Ascending aorta (tissue), 2 donors: ENCODE data around the gene UGT1A10. TPM values are rescaled to one million over a fixed set of nuclear protein-coding genes. Genes with fewer than 3 reads are reported as not detected.

Source experiments
- DNase-seq, 2 donors: peaks; one replicate each; pipeline ENCODE4 v3.0.0-alpha.2; 2019; ENCODE audit warnings: low spot score in 2 of 2
- H3K27ac ChIP-seq, 2 donors: fragments of 200-600 bp; sonication (generic); one replicate each; pipeline ENCODE4 v1.5.1; 2016 to 2017; ENCODE audit warnings: mild to moderate bottlenecking in 1 of 2
- H3K27me3 ChIP-seq: fragments of 200-600 bp; sonication (generic); one replicate; pipeline ENCODE4 v1.5.1; 2017
- H3K36me3 ChIP-seq, 2 donors: fragments of 200-600 bp; sonication (generic); one replicate each; pipeline ENCODE4 v1.5.1; 2016
- H3K4me1 ChIP-seq, 2 donors: fragments of 200-600 bp; sonication (generic); one replicate each; pipeline ENCODE4 v1.5.1; 2016 to 2017; ENCODE audit warnings: mild to moderate bottlenecking in 1 of 2
- H3K4me3 ChIP-seq, 2 donors: fragments of 200-600 bp; sonication (generic); one replicate each; pipeline ENCODE4 v1.5.1; 2016 to 2017; ENCODE audit warnings: mild to moderate bottlenecking in 1 of 2
- H3K9me3 ChIP-seq, 2 donors: fragments of 200-600 bp; sonication (generic); one replicate each; pipeline ENCODE4 v1.5.1; 2016
- intact Hi-C: fragments of 100-400 bp; cut with DNase I; formaldehyde crosslinking; loops from one replicate; pipeline ENCODE4 v1.15.1; 2023
- total RNA-seq: library from RNA; depleted of rRNA; stranded (reverse); fragments of >200 nt; gene quantifications from one replicate; pipeline ENCODE4 v1.1.0, GENCODE V29; 2016
- TF ChIP-seq, protein P1 (sequence below), 3 experiments: fragments of 200-600 bp in 2 of 3; fragments of 450-650 bp in 1 of 3; sonication (generic) in 2 of 3; IDR thresholded peaks; one replicate each; pipeline ENCODE4 v1.5.1; 2016 to 2019; ENCODE audit warnings: antibody characterized with exemption in 3 of 3, mild to moderate bottlenecking in 1 of 3, moderate library complexity in 1 of 3

UGT1A10 gene
- total RNA-seq, 1 donor from 2014 or later = not detected

DNA sequence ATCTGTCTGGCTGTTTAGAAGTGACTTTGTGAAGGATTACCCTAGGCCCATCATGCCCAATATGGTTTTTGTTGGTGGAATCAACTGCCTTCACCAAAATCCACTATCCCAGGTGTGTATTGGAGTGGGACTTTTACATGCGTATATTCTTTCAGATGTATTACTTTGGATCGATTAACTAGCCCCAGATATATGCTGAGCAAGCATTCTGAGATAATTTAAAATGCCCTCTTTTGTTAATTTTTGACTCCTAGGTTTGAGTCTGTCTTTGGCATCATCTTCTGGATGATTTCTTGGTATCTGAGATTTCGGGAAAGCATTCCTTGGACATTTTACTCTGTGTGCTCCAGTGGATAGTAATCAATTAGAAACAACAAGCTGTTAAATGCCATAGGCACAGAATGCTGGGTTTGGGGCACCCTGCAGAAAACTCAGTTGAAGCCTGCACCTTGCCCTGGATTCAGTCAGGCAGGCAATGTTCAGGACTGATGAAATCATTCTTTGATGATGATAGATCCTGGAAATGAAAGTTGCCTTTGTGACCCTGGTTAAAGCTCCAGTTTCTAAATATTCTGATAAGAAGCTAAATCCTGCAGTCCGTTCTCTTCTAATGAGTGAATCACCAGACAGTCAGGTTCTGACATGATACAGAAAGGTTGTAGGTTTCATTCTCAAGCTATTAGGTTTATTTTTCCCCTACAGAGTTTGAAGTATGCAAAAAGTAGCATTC lies 125.0 kb downstream of the UGT1A10 start:
- TF ChIP-seq, protein P1, sequence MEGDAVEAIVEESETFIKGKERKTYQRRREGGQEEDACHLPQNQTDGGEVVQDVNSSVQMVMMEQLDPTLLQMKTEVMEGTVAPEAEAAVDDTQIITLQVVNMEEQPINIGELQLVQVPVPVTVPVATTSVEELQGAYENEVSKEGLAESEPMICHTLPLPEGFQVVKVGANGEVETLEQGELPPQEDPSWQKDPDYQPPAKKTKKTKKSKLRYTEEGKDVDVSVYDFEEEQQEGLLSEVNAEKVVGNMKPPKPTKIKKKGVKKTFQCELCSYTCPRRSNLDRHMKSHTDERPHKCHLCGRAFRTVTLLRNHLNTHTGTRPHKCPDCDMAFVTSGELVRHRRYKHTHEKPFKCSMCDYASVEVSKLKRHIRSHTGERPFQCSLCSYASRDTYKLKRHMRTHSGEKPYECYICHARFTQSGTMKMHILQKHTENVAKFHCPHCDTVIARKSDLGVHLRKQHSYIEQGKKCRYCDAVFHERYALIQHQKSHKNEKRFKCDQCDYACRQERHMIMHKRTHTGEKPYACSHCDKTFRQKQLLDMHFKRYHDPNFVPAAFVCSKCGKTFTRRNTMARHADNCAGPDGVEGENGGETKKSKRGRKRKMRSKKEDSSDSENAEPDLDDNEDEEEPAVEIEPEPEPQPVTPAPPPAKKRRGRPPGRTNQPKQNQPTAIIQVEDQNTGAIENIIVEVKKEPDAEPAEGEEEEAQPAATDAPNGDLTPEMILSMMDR (IDR thresholded peaks at IDR 0.05) = no peak
- Histone ChIP-seq H3K36me3 (no peaks in the 10 kb centered on the region), H3K4me1 (no peaks in the 10 kb centered on the region), H3K9me3 (no peaks in the 10 kb centered on the region), H3K27ac (no peak overlapping the region), H3K27me3 (no peaks in the 10 kb centered on the region), H3K4me3 (no peak overlapping the region)
- DNase-seq = no peak
- intact Hi-C loops = no loop called here

DNA sequence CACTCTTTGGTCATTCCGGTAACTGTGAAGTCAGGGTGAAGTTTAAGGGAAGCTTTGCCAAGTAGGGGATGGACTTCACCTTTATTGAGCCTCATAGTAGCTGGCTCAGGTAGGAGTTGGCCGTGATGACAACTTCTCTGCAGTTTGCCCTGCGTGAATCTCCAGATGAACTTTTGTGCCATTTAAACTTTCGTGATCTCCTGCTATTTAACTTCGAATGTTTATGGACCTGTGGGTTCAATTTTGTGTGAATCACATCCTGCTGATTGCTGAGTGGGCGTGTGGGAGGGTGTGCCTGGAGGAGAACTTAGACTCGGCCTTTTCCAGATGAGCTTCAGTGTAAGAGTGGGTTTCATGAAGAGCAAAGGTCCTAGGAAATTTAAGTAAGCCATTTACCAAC lies 128.0 kb downstream of the UGT1A10 start:
- intact Hi-C loops = no loop called here
- TF ChIP-seq, protein P1 (IDR thresholded peaks at IDR 0.05) = no peak

DNA sequence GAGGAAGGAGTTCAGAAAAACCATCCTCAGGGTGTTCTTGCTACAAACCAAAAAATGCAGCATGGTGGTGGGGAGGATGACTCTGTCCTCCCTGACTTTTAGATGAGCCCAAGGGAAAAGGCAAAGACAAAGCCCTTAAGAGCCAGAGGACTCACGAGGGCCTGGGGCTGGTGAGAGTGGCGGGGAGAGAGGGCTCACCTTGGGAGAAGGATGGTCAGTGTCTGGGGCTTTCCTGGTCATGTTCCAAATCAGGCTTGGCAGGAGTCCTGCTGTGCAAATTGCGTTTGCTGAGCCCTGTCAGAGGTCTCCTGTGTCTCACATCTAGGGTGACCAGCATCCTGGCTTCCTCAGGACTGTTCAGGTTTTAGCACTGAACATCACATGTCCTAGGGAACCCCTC lies 128.5 kb downstream of the UGT1A10 start:
- Histone ChIP-seq H3K27me3 (no peaks in the 10 kb centered on the region), H3K4me3 (no peak overlapping the region), H3K9me3 (no peaks in the 10 kb centered on the region), H3K4me1 (no peaks in the 10 kb centered on the region), H3K27ac (no peak overlapping the region), H3K36me3 (no peaks in the 10 kb centered on the region)
- intact Hi-C loops = no loop called here
- TF ChIP-seq, protein P1 (IDR thresholded peaks at IDR 0.05) = no peak
- DNase-seq = no peak

More for the DNA sequence above, 128.0 kb downstream of the UGT1A10 start:
- Histone ChIP-seq H3K4me3 (no peak overlapping the region), H3K27ac (no peak overlapping the region), H3K27me3 (no peaks in the 10 kb centered on the region), H3K36me3 (no peaks in the 10 kb centered on the region), H3K9me3 (no peaks in the 10 kb centered on the region), H3K4me1 (no peaks in the 10 kb centered on the region)
- DNase-seq = no peak

DNA sequence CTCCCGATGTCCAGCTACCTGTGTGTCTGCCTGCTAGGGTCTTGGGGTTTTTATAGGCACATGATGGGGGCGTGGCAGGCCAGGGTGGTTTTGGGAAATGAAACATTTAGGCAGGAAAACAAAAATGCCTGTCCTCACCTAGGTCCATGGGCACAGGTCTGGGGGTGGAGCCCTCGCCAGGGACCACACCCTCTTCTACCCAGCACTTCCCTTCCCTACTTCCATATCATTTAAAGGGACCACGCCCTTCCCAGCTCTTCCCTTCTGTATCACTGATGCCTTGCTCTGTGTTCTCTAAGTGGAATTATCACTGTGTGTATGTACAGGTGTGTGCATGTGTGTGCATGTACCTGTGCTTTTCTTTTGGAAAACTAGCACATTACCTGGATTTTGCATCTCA lies 130.2 kb downstream of the UGT1A10 start:
- TF ChIP-seq, protein P1 (IDR thresholded peaks at IDR 0.05) = no peak
- DNase-seq = no peak
- intact Hi-C loops = no loop called here
- Histone ChIP-seq H3K27ac (no peak overlapping the region), H3K27me3 (no peaks in the 10 kb centered on the region), H3K36me3 (no peaks in the 10 kb centered on the region), H3K9me3 (no peaks in the 10 kb centered on the region), H3K4me3 (no peak overlapping the region), H3K4me1 (no peaks in the 10 kb centered on the region)

DNA sequence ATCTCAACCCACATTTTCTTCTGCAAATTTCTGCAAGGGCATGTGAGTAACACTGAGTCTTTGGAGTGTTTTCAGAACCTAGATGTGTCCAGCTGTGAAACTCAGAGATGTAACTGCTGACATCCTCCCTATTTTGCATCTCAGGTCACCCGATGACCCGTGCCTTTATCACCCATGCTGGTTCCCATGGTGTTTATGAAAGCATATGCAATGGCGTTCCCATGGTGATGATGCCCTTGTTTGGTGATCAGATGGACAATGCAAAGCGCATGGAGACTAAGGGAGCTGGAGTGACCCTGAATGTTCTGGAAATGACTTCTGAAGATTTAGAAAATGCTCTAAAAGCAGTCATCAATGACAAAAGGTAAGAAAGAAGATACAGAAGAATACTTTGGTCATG lies 131.8 kb downstream of the UGT1A10 start:
- H3K4me1 ChIP-seq = no peaks in the 10 kb centered on the region
- intact Hi-C loops = no loop called here
- no peak for DNase-seq
- H3K27me3 ChIP-seq = no peaks in the 10 kb centered on the region
- H3K9me3 ChIP-seq = no peaks in the 10 kb centered on the region
- no peak overlapping the region for H3K4me3 ChIP-seq
- H3K36me3 ChIP-seq = no peaks in the 10 kb centered on the region
- TF ChIP-seq, protein P1 (IDR thresholded peaks at IDR 0.05) = no peak
- H3K27ac ChIP-seq = no peak overlapping the region
